Activated naive CD8-positive, alpha-beta T cell treated with anti-CD3 and anti-CD28 coated beads, Interleukin-2, amount 50 U/mL, for 16 hours (primary cell): Measurements from ENCODE around the gene HERC4.
"Not testable (repeated sequence)": the region's sequence is repeated elsewhere in the genome, so short reads cannot be mapped to it uniquely, and the experiment has no call there.

Experiments
- DNase-seq: peaks from one replicate; pipeline ENCODE4 v3.0.0-alpha.2; 2020; ENCODE audit warnings: low read depth, low spot score

The HERC4 gene

DNA sequence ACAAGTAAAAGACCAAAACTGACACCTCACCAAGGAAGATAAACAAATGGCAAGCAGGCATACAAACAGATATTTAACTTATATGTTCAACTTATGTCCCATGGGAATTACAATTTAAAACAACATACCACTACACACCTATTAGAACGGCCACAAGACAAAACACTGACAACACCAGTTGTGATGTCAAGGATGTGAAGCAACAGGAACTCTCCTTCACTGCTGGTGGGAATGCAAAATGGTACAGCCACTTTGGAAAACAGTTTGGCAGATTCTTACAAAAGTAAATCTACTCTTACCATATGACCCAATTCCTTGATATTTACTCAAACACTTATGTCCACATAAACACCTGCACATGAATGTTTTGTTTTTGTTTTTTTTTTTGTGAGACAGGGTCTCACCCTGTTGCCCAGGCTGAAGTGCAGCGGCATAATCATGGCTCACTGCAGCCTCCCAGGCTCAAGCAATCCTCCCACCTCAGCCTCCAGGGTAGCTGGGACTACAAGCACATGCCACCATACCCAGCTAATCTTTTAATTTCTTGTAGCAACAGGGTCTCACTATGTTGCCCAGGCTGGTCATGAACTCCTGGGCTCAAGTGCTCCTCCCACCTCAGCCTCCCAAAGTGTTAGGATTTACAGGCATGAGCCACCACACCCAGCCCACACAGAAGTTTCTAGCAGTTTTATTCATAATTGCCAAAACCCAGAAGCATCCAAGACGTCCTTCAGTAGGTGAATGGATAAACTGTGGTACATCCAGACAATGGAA is 27.3 kb downstream of the HERC4 start:
- no peak for DNase-seq

GRCh38 chr10:68047122-68047521 is 28.0 kb downstream of the HERC4 start:
- no peak for DNase-seq

DNA sequence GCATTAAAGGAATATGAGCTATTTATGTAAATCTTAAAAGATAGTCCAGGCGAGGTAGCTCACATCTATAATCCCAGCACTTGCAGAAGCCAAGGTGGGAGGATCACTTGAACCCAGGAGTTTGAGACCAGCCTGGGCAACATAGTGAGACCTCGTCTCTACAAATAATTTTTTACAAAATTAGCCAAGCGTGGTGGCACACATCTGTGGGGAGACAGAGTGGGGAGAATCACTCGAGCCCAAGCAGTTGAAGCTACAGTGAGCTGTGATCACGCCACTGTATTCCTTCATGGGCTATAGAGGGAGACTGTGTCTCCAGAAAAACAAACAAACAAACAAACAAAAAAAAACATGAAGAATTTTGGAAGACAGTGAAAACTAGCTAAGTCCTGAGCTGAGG is 28.4 kb downstream of the HERC4 start:
- DNase-seq = no peak

DNA sequence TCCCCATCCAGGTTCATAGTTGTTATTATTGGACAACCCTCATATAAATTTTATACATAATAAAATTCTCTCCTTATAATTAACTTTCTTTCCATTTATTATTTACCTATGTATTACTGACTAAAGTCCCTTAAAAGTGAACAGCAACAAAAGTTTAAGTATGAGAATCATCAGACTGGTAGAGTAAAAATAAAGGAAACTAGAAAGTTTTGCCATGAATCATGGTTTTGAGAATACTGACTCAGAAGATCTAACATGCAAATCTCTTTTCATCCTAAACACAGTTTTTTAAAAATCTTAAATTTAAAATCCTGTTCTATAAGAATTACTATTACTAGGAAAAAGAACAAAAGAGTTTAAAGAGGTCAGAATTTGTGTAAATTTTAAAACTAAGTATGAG is 32.1 kb downstream of the HERC4 start:
- no peak for DNase-seq

DNA sequence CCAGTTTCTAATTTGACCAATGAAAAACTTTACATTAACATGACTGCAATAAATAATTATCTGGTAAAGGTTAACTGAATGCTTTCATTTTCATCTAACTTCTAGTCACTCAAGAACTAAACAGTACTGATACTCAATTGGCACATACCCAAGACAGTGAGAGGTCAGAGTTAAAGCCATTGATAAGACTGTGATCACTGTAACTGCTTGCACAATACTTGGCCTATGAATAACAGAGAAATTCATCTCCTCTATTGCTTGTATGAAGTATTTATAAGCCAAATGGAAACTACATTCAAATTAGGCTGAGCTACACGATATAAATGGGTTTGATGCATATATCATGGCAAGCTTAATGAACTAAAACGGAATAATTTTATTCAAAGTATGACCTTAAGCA is 43.0 kb downstream of the HERC4 start:
- DNase-seq = no peak

- DNase-seq = no peak
These were observed 47.7 kb downstream of the HERC4 start for GRCh38 chr10:68027429-68027828.

DNA sequence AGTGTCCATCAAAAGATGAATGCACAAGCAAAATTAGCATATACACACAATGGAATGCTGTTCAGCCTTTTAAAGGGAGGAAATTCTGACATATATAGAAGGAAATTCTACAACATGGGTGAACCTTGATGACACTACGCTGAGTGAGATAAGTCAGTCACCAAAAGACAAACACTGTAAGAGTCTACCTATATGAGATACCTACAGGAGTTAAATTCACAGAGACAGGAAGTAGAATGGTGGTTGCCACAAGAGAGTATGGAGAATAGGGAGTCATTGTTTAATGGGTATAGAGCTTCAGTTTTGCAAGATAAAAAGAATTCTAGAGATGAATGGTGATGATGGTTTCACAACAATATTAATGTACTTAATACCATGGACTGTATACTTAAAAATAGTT is 51.8 kb downstream of the HERC4 start:
- no peak for DNase-seq

GRCh38 chr10:68022324-68022723 is 52.8 kb downstream of the HERC4 start:
- DNase-seq = not testable (repeated sequence)

- not testable (repeated sequence) for DNase-seq
These were observed 58.6 kb downstream of the HERC4 start for GRCh38 chr10:68016519-68016918.

GRCh38 chr10:68010426-68010940 is 64.6 kb downstream of the HERC4 start:
- DNase-seq = no peak

- no peak for DNase-seq
These were observed 67.7 kb downstream of the HERC4 start for GRCh38 chr10:68007356-68007755.

GRCh38 chr10:68001539-68001938 is 73.5 kb downstream of the HERC4 start:
- no peak for DNase-seq

- no peak for DNase-seq
These were observed 74.1 kb downstream of the HERC4 start for GRCh38 chr10:68001000-68001399.

DNA sequence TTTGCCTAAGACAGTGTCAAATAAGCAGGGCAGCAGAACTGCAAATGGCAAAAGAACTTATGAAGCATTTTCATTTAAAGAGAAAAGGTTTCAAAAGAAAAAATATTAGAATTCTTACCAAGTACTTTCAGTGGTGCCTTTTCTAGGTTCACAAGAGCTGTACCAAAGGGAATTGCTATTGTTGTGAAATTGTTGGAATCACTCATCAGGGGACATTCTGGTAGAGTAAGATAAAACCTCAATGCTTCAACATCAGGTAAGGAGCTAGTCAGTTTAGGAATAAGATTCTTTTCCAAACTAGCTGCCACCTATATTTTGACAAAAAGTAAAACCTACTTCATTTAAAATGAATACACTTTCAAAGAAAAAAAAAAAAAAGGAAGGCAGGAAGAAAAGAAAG is 85.0 kb downstream of the HERC4 start:
- DNase-seq = no peak

- DNase-seq = no peak
These were observed 86.5 kb downstream of the HERC4 start for GRCh38 chr10:67988606-67989005.

DNA sequence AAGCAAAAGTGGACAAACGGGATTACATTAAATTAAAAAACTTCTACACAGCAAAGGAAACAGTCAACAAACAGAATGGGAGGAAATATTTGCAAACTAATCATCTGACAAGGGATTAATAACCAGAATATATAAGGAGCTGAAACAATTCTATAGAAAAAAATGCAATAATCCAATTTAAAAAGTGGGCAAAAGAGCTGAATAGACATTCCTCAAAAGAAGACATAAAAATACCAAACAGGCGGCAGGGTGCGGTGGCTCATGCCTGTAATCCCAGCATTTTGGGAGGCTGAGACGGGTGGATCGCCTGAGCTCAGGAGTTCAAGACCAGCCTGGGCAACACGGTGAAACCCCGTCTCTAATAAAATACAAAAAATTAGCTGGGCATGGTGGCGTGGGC is 92.5 kb downstream of the HERC4 start:
- not testable (repeated sequence) for DNase-seq

DNA sequence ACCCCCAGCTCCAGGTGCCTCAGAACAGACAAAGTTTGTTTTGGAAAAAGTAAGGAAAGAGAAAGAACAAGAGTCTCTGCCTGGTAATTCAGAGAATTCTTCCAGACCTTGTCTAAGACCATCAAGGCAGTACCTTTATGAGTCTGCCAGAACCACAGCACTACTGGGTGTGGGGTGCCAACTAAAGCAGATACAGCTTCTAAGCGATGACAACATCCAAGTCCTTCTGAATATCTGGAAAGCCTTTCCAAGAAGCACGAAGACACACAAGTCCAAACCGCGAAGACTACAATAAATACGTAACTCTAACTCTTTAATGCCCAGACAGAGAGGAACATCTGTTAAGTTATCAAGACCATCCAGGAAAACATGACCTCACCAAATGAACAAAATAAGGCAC is 96.3 kb downstream of the HERC4 start:
- no peak for DNase-seq

GRCh38 chr10:67977251-67977650 is 97.8 kb downstream of the HERC4 start:
- DNase-seq = no peak

GRCh38 chr10:67976292-67977245 is 98.5 kb downstream of the HERC4 start:
- no peak for DNase-seq

GRCh38 chr10:67975871-67976270 is 99.2 kb downstream of the HERC4 start:
- DNase-seq = no peak

DNA sequence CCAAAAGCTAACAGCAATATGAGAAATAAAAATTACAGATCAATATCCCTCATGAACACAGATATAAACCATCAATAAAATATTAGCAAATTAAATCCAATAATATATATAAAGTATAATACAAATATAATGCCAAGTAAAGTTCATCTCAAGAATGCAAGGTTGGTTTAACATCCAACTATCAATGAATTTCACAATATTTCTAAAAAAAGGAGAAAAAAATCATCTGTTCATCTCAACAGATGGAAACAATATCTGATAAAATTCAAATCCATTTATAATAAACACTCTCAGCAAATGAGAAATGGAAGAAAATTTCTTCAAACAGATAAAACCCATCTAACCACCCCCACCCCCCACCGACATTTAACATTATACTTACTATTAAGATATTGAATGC is 103.8 kb downstream of the HERC4 start:
- DNase-seq = no peak

DNA sequence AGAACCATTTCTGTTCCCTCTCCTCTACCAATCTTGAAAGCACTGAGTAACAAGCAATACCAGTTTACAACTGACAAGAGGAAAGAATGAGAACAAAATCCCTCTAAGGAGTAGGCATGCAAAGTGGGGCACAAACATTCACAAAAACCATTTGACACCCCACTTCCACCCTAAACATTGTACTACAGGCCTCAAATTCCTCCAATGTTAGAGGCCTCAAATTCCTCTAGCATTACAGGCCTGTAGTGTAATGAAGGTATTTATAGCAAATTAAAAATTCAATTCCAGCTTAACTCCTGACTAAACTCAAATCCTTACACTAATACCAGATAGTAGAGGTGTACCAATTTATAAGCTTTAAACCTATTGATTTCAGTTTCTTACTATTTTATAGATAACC is 105.2 kb downstream of the HERC4 start:
- no peak for DNase-seq

GRCh38 chr10:67966035-67966434 is 109.0 kb downstream of the HERC4 start:
- DNase-seq = not testable (repeated sequence)
